ENCODE results near the gene SLC9A1.

The SLC9A1 gene

GRCh38 chr1:27152004-27152828, 2.7 kb downstream of the SLC9A1 start:
- in situ Hi-C loops (cut with MboI; ENCODE audit: low sequenced_read_pairs), result no loop called here

GRCh38 chr1:27150641-27151040, 4.3 kb downstream of the SLC9A1 start:
- in situ Hi-C loops (cut with MboI; ENCODE audit: low sequenced_read_pairs), result no loop called here

DNA sequence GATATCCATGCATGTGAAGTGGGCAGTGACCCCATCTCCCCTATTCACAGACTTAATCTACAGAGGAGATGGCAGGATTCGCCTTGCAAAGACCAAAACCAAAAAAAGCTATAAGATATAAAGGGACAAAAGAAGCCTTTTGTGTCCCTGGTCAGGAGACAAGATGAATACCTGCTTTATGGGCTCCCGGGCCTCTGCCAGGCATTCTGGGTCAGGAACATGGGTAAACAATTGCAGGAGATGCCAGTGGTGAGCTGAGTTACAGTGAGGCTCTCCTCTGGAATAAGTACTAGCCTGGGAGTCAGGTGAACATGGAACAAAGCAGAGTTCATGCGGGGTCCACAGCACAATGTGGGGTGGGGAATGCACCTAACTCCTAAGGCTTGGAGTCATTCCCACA, 4.7 kb downstream of the SLC9A1 start:
- in situ Hi-C loops (cut with MboI; ENCODE audit: low sequenced_read_pairs), result no loop called here

GRCh38 chr1:27149762-27150113, 5.2 kb downstream of the SLC9A1 start:
- in situ Hi-C loops (cut with MboI; ENCODE audit: low sequenced_read_pairs), result no loop called here

GRCh38 chr1:27149084-27149761, 5.7 kb downstream of the SLC9A1 start:
- in situ Hi-C loops (cut with MboI; ENCODE audit: low sequenced_read_pairs), result no loop called here

DNA sequence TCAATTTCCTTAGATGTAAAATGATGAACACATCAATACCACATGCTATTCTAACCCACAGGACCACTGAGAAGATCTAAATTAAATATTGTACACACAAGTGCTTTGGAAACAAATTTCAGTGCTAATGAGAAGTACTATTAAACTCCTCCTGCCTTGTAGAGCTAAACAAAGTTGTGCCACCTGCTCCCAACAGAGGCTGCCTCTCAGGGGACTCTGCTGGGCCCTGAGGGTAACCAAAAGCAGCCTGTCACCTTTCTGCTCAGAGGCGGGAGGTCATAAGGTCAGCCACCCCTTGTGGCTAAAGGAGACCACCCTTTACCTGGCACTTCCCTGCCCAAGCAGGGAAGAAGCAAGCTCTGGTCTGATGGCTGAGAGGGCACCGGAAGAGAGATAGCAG, 6.3 kb downstream of the SLC9A1 start:
- in situ Hi-C loops (cut with MboI; ENCODE audit: low sequenced_read_pairs), result no loop called here

GRCh38 chr1:27147842-27148518, 6.9 kb downstream of the SLC9A1 start:
- in situ Hi-C loops (cut with MboI; ENCODE audit: low sequenced_read_pairs), result no loop called here

- in situ Hi-C loops (cut with MboI; ENCODE audit: low sequenced_read_pairs), result no loop called here
These were observed 9.0 kb downstream of the SLC9A1 start for GRCh38 chr1:27145934-27146354.

DNA sequence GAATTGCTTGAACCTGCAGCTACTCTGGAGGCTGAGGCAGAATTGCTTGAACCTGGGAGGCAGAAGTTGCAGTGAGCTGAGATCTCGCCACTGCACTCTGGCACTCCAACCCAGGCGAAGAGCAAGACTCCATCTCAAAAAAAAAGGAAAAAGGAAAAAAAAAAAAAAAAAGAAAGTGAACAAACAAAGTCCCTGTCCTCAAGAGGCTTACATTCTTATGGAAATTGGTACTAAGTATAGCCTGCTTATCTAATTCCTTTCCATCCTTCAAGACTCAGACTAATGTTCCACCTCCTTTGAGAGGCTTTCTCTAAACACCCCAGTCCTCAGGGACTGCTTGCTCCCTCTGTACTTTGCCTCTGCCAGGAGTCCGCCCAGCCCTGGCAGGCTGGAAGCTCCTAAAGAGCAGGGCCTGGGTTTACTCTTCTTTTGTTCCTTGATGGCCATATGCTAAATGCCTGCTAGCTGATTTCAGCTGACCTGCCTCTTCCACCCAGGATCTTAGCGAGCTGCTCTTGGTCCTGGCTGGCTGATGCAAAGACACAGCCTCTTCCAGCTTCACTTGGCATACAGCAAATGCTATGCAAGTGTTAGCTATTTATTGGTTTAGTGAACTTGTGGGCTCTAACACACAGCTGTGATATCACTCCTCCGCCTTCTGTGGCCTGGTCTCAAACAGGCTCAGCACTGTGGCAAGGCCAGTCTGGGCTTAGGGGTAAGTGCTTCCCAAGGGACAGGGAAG, 9.8 kb downstream of the SLC9A1 start:
- in situ Hi-C loops (cut with MboI; ENCODE audit: low sequenced_read_pairs), result no loop called here

DNA sequence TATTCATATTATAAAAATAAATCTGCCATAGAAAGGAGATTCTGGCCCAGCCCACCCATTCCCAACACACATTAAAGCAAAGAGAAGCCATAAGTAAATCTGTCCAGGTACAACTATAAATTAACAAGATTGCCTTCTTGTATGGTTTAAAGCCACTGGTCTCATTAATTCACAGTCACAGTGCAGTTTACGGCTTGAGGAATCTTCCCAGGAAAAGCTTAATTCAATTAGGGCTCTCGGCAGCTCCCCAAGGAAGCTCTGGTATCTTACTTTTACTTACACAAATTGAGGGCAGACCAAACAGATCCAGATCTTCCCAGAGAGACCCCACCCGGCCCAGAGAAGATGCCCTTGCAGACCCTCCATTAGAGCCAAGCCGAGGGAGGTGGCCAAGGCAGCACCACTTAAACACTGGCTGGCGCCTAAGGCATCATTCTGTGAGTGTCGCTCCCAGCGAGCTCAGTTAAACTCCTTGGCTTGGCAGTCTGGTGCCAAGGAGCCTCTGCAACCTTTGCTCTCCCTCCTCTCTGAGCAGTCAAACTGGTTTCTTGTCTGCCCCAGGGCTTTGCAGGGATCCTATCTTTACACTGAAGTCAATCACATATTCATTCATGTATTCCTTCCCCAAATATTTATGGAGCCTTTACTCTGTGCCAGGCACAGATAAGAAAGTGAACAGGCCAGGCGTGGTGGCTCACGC, 10.7 kb downstream of the SLC9A1 start:
- in situ Hi-C loops (cut with MboI; ENCODE audit: low sequenced_read_pairs), result no loop called here

DNA sequence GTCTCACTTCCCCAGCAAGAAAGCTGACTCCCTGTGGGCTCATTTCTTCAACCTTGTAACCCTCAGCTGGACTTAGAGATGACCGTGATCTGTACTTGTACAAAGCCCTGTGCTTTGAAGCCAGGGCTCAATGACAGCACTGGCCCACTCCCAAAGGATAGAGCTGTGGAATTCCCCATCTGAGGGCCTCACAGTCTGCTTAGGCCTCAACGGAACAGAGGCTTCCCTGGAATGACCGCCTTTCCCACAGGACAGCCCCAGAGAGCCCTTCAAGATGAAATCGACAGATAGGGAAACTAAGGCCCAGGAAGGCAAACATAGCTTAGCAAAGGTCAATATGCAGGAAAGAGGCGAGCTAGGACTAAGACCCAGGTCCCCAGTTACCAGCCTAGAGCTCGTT, 11.5 kb downstream of the SLC9A1 start:
- in situ Hi-C loops (cut with MboI; ENCODE audit: low sequenced_read_pairs), result no loop called here

DNA sequence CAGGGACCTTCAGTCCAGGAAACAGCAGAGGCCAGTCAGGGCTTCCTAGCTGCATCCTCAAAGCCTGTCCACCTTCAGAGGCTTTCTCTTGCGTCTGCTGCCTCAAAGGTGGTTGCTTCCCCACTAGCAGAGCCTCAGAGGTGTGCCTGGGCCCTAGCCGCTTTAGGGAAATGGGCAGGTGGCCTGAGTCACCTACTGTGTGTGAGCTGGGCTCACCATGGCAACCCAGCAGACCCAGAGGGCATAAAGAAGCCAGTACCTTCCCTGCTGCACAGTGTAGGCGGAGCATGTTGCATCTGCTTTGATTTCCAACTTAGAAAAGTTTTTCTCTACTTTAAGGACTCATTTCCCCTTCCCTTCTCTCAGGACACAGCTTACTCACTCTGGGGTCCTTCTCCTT, 12.5 kb downstream of the SLC9A1 start:
- in situ Hi-C loops (cut with MboI; ENCODE audit: low sequenced_read_pairs), result no loop called here

DNA sequence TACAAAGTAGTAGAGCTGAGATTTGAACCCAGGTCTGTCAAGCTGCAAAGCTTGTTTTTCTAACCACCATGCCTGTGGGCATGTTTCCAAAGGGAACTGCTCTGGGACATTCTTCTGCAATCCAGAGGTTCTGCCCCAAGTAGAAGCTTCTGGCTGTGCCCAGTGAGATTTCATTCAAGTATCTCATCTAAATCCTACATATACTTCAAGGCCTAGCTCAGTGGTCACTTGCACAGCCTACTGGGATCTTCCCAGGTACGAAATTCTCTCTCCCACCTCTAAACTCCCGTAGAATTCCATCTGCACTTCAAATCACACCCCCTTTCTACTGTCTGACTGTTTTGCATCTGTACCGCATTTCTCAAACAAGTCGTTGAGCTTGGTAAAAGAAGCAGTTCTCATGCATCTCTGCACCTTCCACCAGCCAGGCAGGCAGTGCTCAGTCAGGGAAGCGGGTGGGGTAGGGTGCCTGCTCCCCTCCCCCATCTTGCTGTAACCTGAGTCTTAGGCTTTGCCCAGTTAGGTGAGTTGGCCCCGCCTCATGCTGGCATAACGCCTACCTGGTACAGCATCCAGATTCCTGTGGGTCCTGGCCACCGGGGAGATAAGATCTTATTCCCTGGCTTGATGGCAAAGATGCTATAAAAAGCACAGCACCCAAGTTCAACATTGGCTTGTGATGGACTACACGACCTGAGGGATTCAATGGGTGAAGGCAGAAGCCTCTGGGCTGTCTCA, 13.5 kb downstream of the SLC9A1 start:
- in situ Hi-C loops (cut with MboI; ENCODE audit: low sequenced_read_pairs), result no loop called here

DNA sequence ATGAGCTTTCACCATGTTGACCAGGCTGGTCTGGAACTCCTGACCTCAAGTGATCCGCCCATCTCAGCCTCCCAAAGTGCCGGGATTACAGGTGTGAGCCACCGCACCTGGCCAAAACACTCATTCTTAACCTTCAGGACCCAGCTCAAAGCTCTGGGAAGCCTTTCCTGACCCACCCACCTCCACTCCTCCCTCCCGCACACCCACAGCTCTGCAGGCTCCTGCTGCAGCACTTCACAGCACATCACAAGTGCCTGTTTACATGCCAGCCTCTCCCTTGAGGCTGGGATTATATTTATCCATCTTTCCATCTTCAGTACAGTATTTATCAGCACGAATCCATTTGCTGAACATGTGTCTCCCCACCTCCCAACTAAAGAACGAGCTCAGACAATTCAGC, 14.9 kb downstream of the SLC9A1 start:
- in situ Hi-C loops (cut with MboI; ENCODE audit: low sequenced_read_pairs), result no loop called here

- in situ Hi-C loops (cut with MboI; ENCODE audit: low sequenced_read_pairs), result no loop called here
These were observed 16.0 kb downstream of the SLC9A1 start for GRCh38 chr1:27138927-27139326.

DNA sequence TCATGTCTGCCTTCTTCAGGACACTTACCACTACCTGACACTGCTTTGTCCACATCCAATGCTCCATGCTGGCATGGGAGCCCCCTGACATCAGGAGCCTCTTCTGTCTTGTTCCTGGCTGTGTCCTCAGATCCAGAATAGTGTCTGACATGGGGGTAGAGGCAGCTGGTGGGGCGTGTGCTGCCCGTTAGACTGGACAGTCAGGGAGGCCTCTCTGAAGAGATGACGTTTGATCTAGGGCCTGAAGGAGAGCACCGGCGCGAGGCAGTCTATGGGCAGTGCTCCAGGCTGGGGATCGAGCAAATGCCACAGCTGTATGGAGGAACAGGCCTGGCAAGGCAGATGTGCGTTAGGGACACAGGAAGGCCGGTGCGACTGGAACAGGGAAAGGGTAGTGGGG, 16.6 kb downstream of the SLC9A1 start:
- in situ Hi-C loops (cut with MboI; ENCODE audit: low sequenced_read_pairs), result no loop called here

DNA sequence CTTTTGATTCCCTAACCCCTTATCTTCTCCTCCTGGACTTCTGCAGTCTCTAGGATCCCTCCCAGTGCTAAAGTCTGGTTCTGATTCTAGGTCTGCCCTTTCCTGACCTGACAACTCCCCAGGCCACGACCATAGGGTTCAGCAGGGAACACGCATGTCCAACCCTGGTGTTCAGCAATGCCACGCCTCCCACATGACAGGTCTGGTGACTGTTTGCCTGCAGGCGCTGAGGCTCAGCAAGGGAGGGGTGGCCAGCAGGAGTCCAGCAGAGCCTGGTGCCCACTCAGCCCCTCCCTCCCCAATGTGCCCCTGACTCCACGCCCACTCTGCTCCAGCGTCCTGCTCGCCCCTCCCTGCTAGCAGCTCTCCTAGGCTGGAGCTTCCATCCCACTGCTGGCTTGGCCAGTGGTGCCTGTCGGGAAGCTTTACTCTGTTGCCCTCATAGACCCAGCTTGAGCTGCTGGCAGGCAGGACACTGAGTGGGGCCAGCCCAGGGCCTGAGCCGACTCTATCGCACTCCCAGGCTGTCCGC, 17.3 kb downstream of the SLC9A1 start:
- in situ Hi-C loops (cut with MboI; ENCODE audit: low sequenced_read_pairs), result no loop called here

DNA sequence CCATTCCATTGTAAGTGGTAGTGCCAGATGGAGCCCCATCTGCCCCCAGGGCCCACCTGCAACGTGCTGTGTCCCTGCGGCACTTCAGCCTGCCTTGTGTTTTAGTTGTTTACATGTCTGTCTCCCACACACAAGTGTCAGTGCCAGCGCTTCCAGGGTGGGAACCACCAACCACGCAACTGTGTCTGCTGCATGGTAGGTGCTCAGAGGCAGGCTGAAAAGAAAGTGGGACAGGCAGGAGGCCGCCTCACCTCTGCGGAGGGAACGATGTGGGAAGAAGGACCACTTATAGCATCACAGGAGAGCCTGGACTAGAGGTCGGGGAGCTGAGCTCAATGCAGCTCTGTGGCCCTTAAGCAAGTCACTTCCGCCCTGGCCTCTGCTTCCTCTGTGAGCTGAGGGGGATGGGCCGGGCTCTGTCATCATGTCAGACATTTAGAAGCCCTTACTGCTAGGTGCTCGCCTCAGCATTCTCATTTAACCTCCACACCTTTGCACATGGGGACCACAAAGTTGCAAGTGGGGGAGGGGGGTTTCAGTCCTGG, 17.9 kb downstream of the SLC9A1 start:
- in situ Hi-C loops (cut with MboI; ENCODE audit: low sequenced_read_pairs), result no loop called here

DNA sequence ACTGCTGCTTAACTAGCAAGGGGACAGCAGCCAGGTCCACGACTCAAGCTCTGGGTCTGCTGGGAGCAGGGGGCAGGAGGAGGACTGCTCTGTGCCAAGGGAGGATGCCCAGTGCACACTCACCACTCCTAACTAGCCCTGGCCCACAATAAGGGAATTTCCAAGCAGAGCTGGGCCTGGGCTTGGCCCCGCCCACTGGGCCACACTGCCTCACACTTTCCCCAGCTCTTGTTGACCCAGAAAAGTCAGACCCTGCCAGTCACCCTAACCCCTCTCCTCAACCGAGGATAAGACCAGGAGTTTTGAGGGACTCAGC, 18.7 kb downstream of the SLC9A1 start:
- in situ Hi-C loops (cut with MboI; ENCODE audit: low sequenced_read_pairs), result no loop called here
